Stimulated activated CD4-positive, alpha-beta T cell treated with anti-CD3 and anti-CD28 coated beads, TNF-alpha, amount 100 ng/mL, for 24 hours (primary cell): ENCODE results near the gene IRF7.

ENCODE experiments used
- DNase-seq, 3 experiments: peaks; one replicate each; pipeline ENCODE4 v3.0.0-alpha.2; 2020; ENCODE audit warnings: low read depth in 3 of 3

IRF7 gene

DNA sequence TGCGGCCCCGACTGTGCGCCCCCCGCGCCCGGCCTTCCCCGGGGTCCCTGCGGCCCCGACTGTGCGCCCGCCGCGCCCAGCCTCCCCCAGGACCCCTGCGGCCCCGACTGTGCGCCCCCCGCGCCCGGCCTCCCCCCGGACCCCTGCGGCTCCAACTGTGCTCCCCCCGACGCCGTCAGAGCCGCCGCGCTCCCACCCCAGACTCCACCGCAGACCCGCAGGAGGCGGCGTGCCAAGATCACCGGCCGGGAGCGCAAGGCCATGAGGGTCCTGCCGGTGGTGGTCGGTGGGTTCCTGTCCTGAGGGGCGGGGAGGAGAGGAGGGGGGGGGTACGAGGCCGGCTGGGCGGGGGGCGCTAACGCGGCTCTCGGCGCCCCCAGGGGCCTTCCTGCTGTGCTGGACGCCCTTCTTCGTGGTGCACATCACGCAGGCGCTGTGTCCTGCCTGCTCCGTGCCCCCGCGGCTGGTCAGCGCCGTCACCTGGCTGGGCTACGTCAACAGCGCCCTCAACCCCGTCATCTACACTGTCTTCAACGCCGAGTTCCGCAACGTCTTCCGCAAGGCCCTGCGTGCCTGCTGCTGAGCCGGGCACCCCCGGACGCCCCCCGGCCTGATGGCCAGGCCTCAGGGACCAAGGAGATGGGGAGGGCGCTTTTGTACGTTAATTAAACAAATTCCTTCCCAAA is 24.4 kb upstream of the IRF7 start:
- no peak for DNase-seq

DNA sequence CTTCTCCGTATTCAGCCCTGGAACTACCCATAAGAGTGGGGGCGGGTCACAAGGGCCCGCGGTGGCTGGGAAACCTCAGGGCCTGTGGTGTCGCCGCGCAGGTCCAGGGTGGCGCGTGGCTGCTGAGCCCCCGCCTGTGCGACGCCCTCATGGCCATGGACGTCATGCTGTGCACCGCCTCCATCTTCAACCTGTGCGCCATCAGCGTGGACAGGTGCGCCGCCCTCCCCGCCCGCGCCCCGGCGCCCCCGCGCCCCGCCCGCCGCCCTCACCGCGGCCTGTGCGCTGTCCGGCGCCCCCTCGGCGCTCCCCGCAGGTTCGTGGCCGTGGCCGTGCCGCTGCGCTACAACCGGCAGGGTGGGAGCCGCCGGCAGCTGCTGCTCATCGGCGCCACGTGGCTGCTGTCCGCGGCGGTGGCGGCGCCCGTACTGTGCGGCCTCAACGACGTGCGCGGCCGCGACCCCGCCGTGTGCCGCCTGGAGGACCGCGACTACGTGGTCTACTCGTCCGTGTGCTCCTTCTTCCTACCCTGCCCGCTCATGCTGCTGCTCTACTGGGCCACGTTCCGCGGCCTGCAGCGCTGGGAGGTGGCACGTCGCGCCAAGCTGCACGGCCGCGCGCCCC is 23.7 kb upstream of the IRF7 start:
- DNase-seq = no peak

DNA sequence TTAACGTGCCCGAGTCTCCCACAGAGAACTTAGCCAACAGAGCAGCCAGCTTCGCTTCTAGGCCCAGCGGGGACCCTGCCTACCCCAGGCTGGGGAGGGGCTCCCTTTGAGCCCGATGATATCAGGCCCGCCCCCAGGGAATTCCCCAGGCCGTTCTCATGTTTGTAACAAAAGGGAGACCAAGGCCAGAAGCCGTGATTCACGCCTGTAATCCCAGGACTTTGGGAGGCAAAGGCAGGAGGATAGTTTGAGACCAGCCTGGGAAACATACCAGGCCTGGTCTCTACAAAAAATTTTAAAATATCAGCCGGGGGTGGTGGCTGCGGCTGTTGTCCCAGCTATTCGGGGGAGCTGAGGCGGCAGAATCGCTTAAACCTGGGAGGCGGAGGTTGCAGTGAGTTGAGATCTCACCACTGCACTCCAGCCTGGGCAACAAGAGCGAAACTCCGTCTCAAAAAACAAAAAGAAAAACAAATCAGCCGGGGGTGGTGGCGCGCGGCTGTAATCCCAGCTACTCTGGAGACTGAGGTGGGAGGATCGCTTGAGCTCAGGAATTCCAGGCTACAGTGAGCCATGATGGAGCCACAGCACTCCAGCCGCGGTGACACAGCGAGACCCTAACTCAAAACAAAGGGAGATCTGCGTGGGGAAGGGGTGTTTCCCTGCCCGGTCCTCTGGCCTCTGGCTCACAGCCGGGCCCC is 23.0 kb upstream of the IRF7 start:
- DNase-seq = no peak

DNA sequence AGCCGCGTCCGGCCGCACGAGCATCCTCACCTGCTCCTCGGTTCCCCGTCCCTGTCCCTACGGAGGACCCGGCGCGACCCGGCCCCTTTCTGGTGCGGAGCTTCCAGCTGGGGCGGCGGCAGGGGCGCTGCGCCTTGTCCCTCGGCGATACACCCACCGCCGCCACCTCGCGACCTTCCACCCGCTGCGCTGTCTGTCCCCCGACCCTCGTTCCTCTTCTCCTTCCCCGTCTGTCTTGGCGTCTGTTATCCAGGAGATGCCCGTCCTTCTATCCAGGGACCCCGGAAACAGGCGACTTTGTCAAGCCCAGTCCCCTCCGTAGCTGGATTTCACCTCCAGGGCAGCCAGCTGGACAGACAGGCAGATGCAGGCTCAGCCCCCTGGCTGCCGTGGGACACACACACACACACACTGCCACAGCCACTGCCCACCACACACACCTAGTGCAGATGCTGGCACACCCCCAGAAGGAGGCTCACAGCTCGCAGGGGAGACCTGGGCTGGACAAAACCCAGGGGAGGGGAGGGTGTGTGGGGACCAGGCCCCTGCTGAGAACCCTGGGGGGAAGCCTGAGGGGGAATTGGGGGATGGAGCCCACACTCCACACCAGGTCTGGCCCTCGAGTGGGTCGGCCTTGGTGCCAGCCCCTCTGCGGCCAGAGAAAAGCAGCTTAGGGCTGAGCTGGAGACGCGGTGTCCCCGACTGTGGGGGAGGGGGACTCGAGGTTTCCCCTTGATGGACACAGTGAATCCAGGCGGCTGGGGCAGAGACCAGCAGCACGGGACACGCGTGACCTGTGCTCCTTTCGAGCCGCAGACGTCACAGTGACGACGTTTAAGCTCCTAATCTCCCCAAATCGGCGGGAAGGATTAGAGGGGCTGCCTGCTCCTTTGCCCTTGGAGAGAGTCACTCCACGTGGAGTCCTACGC is 22.1 kb upstream of the IRF7 start:
- DNase-seq = no peak

DNA sequence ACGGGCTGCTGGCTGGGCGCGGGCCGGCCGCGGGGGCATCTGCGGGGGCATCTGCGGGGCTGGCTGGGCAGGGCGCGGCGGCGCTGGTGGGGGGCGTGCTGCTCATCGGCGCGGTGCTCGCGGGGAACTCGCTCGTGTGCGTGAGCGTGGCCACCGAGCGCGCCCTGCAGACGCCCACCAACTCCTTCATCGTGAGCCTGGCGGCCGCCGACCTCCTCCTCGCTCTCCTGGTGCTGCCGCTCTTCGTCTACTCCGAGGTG is 21.5 kb upstream of the IRF7 start:
- DNase-seq = no peak

DNA sequence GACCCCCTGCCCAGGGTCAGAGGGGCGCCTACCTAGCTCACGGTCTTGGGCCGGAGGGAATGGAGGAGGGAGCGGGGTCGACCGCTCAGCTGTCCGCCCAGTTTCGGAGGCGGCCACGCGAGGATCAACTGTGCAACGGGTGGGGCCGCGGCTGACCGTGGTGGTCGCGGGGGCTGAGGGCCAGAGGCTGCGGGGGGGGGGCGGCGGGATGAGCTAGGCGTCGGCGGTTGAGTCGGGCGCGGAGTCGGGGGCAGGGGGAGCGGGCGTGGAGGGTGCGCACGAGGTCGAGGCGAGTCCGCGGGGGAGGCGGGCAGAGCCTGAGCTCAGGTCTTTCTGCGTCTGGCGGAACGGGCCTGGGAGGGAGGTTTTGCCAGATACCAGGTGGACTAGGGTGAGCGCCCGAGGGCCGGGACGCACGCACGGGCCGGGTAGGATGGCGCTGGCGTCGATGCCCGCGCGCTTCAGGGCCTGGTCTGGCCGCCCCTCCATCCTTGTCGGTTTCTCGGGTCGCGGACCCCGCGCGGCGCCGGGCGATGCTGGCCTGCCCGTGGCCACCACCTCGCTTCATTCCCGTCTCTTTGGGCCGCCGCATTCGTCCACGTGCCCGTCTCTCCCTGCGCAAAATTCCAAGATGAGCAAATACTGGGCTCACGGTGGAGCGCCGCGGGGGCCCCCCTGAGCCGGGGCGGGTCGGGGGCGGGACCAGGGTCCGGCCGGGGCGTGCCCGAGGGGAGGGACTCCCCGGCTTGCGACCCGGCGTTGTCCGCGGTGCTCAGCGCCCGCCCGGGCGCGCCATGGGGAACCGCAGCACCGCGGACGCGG is 21.0 kb upstream of the IRF7 start, which contains the start of gene DRD4:
DRD4 (plus strand) TSS at position 759 of the 822 bp plus-strand sequence; CDS start at position 795, 36 bp downstream.
- no peak for DNase-seq

DNA sequence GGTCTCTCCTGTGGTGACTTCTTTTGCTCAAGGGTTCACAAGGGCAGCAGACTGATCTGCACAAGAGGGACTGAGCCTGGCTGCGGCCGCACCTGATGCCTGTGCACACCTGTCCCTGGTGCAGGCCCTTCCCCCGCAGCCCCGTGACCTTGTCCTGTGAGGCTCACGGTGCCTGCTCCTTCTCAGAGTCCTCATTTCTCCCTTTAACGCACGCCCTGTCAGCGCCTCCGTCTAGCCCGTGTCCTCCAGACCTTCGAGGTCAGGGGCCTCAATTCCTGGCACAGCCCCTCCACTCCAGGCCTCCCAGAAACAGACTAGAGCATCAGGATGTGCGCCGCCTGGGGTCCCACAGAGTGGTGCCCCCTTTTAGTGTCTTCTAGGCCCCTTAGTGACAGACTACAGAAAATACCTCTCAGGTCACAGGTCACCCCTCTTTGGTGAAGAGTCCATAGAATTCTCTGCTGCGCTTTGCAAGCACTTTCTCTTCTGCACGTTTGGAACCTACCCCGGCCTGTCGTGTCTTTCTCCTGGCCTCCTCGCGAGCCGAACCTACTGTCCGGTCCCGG is 20.3 kb upstream of the IRF7 start:
- no peak for DNase-seq

DNA sequence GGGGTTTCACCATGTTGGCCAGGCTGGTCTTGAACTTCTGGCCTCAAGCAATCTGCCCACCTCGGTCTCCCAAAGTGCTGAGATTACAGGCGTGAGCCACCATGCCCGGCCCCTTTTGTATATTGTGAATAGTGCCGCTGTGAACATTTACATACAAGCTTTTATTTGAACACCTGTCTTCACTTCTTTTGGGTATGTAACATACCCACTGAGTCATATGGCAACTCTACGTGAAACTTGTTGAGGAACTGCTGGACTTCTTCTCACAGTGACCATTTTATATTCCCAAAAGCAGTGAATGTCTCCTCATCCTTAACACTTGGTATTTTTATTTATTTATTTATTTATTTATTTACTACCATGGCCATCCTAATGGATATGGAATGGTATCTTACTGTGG is 15.1 kb upstream of the IRF7 start:
- no peak for DNase-seq

DNA sequence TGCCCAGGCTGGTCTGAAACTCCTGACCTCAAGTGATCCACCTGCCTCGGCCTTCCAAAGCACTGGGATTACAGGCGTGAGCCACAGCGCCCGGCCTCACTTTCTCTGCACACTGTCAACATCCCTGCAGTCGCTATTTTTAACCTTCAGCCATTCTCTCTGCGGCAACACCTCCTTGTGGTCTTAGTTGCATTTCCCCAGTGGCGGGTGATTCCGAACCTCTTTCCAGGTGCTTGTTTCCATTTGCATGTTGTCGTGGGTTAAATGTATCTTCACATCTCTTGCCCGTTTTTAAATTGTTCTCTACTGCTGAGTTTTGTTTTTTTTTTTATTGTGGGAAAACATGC is 13.5 kb upstream of the IRF7 start:
- no peak for DNase-seq

DNA sequence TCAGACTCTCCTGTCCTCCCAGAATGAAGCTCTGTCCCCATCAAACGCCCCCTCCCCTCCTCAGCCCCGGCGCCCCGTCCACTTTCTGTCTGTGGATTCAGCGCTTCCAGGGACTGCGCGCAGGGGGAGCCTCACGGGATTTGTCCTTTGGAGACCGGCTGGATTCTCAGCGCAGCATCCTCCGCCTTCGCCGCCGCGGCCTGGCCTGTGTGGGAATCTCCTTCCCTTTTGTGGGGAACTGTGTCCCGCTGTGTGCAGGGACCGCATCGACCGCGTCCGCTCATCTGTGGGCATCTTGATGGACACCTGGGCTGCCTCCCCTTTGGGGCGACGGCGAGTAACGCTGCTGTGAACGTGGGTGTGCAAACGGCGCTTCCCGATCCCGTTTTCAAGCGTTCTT is 12.3 kb upstream of the IRF7 start:
- DNase-seq = no peak

DNA sequence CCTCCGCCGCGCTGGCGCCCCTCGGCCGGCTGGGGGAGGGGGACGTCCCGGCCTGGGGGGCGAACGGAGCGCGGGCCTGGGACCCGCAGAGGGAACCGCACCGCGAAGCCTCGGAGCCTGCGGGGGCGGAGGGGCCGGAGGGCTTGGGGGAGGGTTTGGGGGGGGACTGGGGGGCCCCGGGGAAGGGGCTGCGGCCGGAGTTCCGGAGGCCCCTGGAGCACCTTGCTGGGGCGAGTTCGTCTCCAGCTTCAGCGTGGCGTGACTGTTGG is 11.5 kb upstream of the IRF7 start:
- no peak for DNase-seq

DNA sequence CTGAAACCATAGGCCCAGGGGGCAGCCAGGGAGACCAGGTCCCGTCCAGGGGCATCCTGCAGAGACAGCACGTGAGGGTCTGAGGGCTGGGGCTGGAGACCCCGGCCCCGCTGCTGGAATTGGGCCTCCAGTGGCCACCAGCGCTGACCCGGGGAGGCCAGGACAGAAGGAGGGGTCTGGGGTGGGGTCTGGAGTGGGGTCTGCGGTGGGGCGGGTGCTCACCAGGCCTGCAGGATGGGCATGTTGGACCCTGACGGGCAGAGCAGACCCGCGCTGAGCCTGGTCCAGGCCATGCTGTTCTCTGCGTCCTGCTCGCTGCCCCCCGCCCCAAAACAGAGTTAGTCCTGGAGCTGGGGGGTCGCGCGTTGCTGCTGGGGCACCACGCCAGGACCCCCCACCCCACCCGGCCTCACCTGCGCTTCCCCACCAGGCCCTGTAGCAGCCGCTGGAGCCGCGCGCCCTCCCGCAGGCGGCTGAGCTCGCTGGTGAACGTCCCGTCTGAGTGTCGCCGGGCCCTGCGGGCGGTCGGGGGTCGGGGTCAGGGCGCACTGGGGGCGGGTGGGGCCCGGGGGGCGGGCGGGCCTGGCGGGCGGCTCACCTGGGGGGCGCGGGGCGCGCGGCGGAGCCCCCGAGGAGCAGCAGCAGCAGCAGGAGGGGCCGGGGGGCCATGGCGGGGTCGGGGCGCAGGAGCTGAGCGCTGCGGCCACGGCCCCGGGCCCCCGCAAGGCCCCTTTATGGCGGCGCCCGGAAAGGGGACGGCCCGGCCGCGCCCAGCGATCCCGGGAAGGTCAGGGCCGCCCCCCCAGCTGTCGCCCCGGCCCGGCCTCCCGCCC is 10.9 kb upstream of the IRF7 start, which contains the start of gene SCT:
SCT (minus strand) TSS at position 707 of the 833 bp plus-strand sequence; CDS start at position 669, 38 bp downstream.
- DNase-seq = no peak

DNA sequence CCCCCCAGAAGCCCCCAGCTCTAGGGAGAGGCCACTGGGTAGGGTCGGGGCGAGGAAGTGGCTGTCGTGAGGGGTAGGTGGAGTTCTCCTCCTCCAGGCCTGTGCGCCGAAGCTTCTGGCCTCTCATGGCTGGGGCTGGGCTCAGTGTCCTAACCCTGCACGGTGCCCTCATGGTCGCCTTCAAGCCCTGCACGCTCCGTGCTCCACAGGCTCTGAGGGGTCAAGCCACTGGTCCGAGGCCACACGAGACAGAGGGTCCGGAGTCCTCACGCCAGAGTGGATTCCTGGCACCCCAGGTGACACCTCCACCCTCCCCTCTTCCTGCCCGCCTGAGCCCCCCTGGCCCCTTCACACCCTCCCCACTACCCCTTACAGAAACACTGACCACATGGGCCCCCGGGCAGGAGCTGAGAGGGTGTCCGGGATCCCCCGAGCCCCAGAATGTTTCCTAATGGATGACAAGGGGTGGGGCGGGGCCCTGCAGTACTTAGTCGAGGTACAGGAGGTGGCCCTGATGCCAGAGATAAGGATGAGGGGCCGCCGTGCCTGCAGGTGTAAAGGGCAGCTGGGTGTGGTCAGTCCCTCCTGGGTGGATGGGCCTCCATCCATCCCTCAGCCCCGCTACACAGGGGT is 10.0 kb upstream of the IRF7 start:
- DNase-seq = no peak

DNA sequence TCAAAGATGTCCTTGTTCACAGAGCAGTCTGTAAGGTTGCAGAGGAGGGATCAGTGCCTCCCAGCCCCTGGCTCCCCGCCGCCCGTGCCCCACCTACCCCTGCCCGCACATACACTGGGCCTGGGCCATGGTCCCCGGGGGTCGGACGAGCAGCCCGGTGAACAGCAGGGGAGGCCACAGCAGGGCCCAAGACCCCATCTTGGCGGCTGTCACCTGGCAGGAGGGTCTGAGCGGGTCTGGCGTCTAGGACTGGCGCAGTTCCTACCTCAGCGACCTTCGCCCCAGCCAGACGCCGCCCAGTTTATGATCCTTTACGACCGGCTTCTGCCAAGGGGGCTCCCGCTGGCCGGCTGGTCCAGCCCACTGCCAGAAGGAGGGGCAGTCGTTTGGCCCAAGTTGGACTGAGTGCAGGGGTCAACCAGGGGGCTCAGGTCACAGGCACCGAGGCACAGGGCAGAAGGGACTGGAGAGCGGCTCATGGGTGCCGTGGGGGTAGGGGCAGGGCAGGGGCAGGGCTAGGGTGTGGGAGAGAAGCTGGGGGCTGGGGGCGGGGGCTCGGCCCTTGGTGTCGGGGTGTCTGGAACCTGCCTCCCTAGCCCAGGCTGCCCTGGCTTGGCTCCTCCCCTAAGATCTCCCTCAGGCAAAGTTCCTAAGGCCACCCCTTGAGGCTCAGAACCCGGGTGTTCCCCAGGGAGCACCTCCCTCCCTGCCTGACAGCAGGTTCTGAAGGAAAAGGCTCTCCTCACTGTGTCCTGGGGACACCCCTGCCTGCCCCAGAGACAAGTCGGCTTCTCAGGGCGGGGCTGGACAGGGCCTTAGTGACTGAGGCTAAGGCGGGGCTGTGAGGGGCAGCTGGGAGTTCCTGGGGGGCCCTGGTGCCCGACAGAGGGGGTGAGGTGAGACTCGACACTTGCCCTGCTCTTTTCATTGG is 9.2 kb upstream of the IRF7 start, which contains the start of gene CDHR5:
CDHR5 (minus strand) TSS at position 251 of the 931 bp plus-strand sequence; CDS start at position 198, 53 bp downstream.
- no peak for DNase-seq

DNA sequence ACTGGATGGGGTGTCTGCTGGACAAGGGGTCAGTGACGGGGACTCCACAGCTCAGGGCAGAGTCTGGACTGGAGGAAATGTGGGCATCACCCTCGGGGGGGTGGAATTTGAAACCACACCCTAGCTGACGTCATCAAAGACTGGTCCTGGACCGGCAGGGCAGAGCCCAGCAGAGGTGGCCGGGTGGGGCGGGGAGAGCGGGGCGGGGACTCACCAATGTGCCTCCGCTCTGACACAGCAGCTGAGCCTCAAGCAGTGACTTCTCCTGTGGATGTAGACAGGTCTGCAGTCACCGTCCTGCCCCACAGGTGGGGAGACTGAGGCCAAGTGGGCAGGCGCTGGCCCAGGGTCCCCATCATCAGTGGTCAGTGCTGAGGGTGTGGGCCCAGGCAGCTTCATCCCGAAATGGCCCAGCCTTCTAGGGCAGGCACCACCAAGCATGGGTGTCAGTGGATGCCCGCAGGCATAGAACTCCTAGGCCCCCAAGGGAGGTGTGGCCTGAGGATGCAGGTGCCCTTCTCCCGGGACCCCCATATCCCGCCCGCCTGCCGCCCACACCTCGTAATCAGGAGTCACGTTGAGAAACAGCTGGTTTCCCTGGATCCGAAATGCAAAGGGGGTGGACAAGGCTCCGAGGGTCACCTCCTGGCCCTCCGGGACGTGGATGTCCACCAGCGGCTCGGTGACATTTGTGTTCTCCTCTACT is 8.4 kb upstream of the IRF7 start:
- no peak for DNase-seq

DNA sequence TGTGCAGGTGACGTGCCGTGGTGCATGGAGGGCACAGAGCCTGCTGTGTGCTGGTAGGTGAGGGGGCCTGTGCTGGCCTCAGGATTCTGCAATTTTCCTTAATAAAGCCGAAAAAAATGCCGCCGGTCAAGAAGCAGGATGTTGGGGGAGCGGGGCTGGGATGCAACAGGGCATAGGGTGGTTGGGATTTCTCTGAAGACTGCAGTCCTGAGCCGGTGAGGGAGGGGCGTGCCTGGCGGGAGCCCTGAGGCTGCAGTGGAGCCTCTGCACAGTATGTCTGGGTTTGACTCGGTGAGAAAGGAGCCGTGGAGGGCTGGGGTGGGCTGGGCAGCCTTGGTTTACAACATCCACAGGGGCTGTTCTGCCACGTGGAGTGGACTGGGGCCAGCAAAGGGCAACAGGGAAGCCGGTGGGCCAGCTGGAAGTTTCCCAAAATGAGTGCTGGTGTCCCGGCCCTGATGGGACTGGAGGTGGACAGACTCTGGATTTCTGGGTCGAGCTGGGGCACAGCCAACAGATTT is 7.7 kb upstream of the IRF7 start:
- no peak for DNase-seq

DNA sequence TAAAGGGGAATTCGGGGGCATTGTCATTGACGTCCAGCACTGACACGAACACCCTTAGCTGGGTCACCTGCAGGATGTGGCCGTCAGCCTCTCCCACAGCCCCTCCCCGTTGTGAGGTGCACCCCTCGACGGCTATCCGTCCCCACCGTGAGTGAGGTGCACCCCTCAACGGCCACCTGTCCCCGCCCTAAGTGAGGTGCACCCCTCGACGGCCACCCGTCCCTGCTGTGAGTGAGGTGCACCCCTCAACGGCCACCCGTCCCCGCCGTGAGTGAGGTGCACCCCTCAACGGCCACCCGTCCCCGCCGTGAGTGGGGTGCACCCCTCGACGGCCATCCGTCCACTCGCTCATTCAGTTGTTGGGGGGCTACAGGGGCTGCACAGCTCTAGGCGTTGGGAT is 6.1 kb upstream of the IRF7 start:
- DNase-seq = no peak
